GM12878 (cell line): ENCODE measurements around the gene SP1. TPM values are rescaled to one million over a fixed set of nuclear protein-coding genes. Genes with fewer than 3 reads are reported as not detected.

ENCODE experiments used
- ATAC-seq: fragments of 200-7000 bp; cut with Tn5 transposase; 3 replicates; pipeline ENCODE4 v1.9.1; 2020; ENCODE audit warnings: mild to moderate bottlenecking, moderate library complexity
- BruUV-seq: library from RNA; stranded (reverse); fragments of 400-500 nt; replicated peaks from 2 replicates; lab custom pipeline; 2021; lab: Mats Ljungman, UMichigan
- CTCF ChIA-PET: fragments of 300-600 bp; sonication (Branson Sonifier 250); formaldehyde crosslinking; extraction: SDS; loops from one replicate; lab custom pipeline; 2021; ENCODE audit warnings: inconsistent platforms; lab: Yijun Ruan, JAX
- POLR2A ChIA-PET: fragments of 350-600 bp; formaldehyde crosslinking; extraction: SDS; loops from one replicate; lab custom pipeline; 2021; ENCODE audit warnings: inconsistent platforms; lab: Charles Lee
- RAD21 ChIA-PET: fragments of 300-600 bp; sonication (Branson Sonifier 250); formaldehyde crosslinking; loops from one replicate; lab custom pipeline; 2023; ENCODE audit warnings: antibody characterized with exemption; ENCODE audit not compliant: unreplicated experiment; lab: Charles Lee
- SMC1A ChIA-PET: fragments of 300-600 bp; sonication (Branson Sonifier 250); formaldehyde crosslinking; loops from one replicate; lab custom pipeline; 2023; ENCODE audit not compliant: unreplicated experiment, uncharacterized antibody; lab: Charles Lee
- DNase-seq: peaks from one replicate; pipeline ENCODE4 v3.0.0-alpha.2; 2011; ENCODE audit warnings: low read depth, low spot score
- FAIRE-seq: peaks from 3 replicates; lab custom pipeline; 2011; peaks lifted over from hg19 to GRCh38; lab: Jason Lieb, UNC
- H2AFZ ChIP-seq: 2 replicates; pipeline ENCODE4 v1.6.0; 2011; ENCODE audit warnings: low read depth, low read length, control low read depth; ENCODE audit not compliant: control insufficient read depth
- H3K27ac ChIP-seq: 2 replicates; pipeline ENCODE4 v1.5.1; 2011; ENCODE audit warnings: control low read depth; ENCODE audit not compliant: control insufficient read depth, insufficient read depth
- H3K27me3 ChIP-seq, 2 experiments: replicated peaks in 1 of 2; 2 replicates each; pipeline versions ENCODE4 v1.6.0 to v1.6.1; 2011; ENCODE audit warnings: low read length in 1 of 2; ENCODE audit not compliant: control insufficient read depth in 2 of 2, insufficient read depth in 2 of 2
- H3K36me3 ChIP-seq, 2 experiments: 2 replicates each; pipeline ENCODE4 v1.5.1; 2011; ENCODE audit warnings: low read length in 1 of 2; ENCODE audit not compliant: control insufficient read depth in 2 of 2, insufficient read depth in 2 of 2
- H3K4me1 ChIP-seq: 2 replicates; pipeline ENCODE4 v1.6.1; 2011; ENCODE audit warnings: mild to moderate bottlenecking, low read length, moderate library complexity, mixed read lengths; ENCODE audit not compliant: control insufficient read depth, insufficient read depth
- H3K4me2 ChIP-seq: 2 replicates; pipeline ENCODE4 v1.6.0; 2011; ENCODE audit warnings: control low read depth; ENCODE audit not compliant: control insufficient read depth, insufficient read depth
- H3K4me3 ChIP-seq: fragments of 200-600 bp; sonication (generic); 2 replicates; pipeline ENCODE4 v1.5.1; 2016
- H3K79me2 ChIP-seq: 2 replicates; pipeline ENCODE4 v1.6.0; 2011; ENCODE audit warnings: low read length; ENCODE audit not compliant: control insufficient read depth, insufficient read depth
- H3K9ac ChIP-seq: 2 replicates; pipeline ENCODE4 v1.8.0; 2011; ENCODE audit warnings: low read length, control low read depth, mixed read lengths; ENCODE audit not compliant: control insufficient read depth, insufficient read depth
- H3K9me3 ChIP-seq: replicated peaks from 3 replicates; pipeline ENCODE4 v1.5.1; 2011; ENCODE audit warnings: mild to moderate bottlenecking, low read length; ENCODE audit not compliant: control insufficient read depth, insufficient read depth
- H4K20me1 ChIP-seq: 2 replicates; pipeline ENCODE4 v1.6.0; 2011; ENCODE audit not compliant: control insufficient read depth, insufficient read depth
- ASH2L ChIP-seq: fragments of 300-600, 200-600 bp; sonication (generic); IDR thresholded peaks from 2 replicates; pipeline ENCODE4 v1.6.1; 2017; ENCODE audit warnings: low read depth, mild to moderate bottlenecking, borderline replicate concordance
- EGR1 ChIP-seq, 2 experiments: IDR thresholded peaks; 1 replicate in 1 of 2; 2 replicates in 1 of 2; pipeline ENCODE4 v1.6.1; 2011 to 2012; ENCODE audit warnings: low read depth in 2 of 2, low read length in 2 of 2, borderline replicate concordance in 1 of 2, mild to moderate bottlenecking in 1 of 2, moderate library complexity in 1 of 2
- ESRRA ChIP-seq: IDR thresholded peaks from 2 replicates; pipeline ENCODE4 v1.6.1; 2012; ENCODE audit warnings: mild to moderate bottlenecking, low read length, improper control_type of control experiment
- FOXK2 ChIP-seq: fragments of 450-650 bp; IDR thresholded peaks from 2 replicates; pipeline ENCODE4 v1.6.1; 2017; ENCODE audit warnings: mild to moderate bottlenecking, moderate library complexity
- HDAC2 ChIP-seq: fragments of 200-600 bp; sonication (generic); IDR thresholded peaks from 2 replicates; pipeline ENCODE4 v1.6.1; 2017
- LARP7 ChIP-seq: fragments of 450-650 bp; IDR thresholded peaks from 2 replicates; pipeline ENCODE4 v1.6.1; 2017; ENCODE audit warnings: mild to moderate bottlenecking
- MTA2 ChIP-seq: fragments of 450-650 bp; IDR thresholded peaks from 2 replicates; pipeline ENCODE4 v1.6.1; 2016; ENCODE audit warnings: low read depth, mild to moderate bottlenecking, moderate library complexity
- NR2C1 ChIP-seq: fragments of 450-650 bp; IDR thresholded peaks from 2 replicates; pipeline ENCODE4 v1.6.1; 2017; ENCODE audit warnings: antibody characterized with exemption, mild to moderate bottlenecking, moderate library complexity
- NRF1 ChIP-seq: conservative IDR thresholded peaks from 2 replicates; pipeline ENCODE4 v1.6.1; 2011; ENCODE audit warnings: mild to moderate bottlenecking, low read depth, low read length, improper control_type of control experiment
- PAX8 ChIP-seq: fragments of 450-650 bp; IDR thresholded peaks from 2 replicates; pipeline ENCODE4 v1.6.1; 2017; ENCODE audit warnings: mild to moderate bottlenecking, moderate library complexity
- POU2F2 ChIP-seq: IDR thresholded peaks from 3 replicates; pipeline ENCODE4 v1.6.1; 2011; ENCODE audit warnings: low read depth, mild to moderate bottlenecking, low read length, borderline replicate concordance
- SMARCA5 ChIP-seq: fragments of 450-650 bp; IDR thresholded peaks from 2 replicates; pipeline ENCODE4 v1.6.1; 2017; ENCODE audit warnings: mild to moderate bottlenecking
- SPI1 ChIP-seq: IDR thresholded peaks from 2 replicates; pipeline ENCODE4 v1.6.1; 2011; ENCODE audit warnings: low read depth, mild to moderate bottlenecking, low read length, moderate library complexity, borderline replicate concordance; ENCODE audit not compliant: insufficient read depth
- SREBF1 ChIP-seq: IDR thresholded peaks from 2 replicates; pipeline ENCODE4 v1.6.1; 2012; ENCODE audit warnings: mild to moderate bottlenecking, low read length
- SUPT20H ChIP-seq: IDR thresholded peaks from 2 replicates; pipeline ENCODE4 v1.6.1; 2011; ENCODE audit warnings: low read depth, mild to moderate bottlenecking, low read length, moderate library complexity, borderline replicate concordance; ENCODE audit not compliant: control insufficient read depth
- WRNIP1 ChIP-seq: IDR thresholded peaks from 2 replicates; pipeline ENCODE4 v1.6.1; 2011; ENCODE audit warnings: low read depth, low read length, improper control_type of control experiment, borderline replicate concordance
- ZNF622 ChIP-seq: fragments of 450-650 bp; IDR thresholded peaks from 2 replicates; pipeline ENCODE4 v1.6.1; 2017; ENCODE audit warnings: mild to moderate bottlenecking, inconsistent platforms
- WGBS: methylation state at CpG from one replicate; pipeline ENCODE4 v1.1.6; 2016; ENCODE audit warnings: low lambda C conversion rate; ENCODE audit not compliant: insufficient replicate concordance, insufficient coverage; ENCODE audit errors: missing lambda C conversion rate; 5-methylcytosine and 5-hydroxymethylcytosine counted together
- in situ Hi-C: fragments of 300-500 bp; cut with MboI; formaldehyde crosslinking; loops from 9 replicates; pipeline ENCODE4 v1.14.3; 2018; ENCODE audit warnings: mixed read lengths
- intact Hi-C: fragments of 100-400 bp; cut with micrococcal nuclease; formaldehyde crosslinking; loops from one replicate; pipeline ENCODE4 v1.14.2; 2022; ENCODE audit not compliant: unreplicated experiment
- polyA plus RNA-seq, 11 experiments: library from polyadenylated mRNA; depleted of rRNA in 4 of 11; unstranded in 6 of 11; stranded (reverse) in 5 of 11; fragments of >200 nt; fragmentation: Nextera tagmentation in 4 of 11; fragmentation: Illumina TruSeq in 1 of 11; extraction: Ambion mirVana in 4 of 11; extraction: Trizol in 1 of 11; gene quantifications; 1 replicate in 1 of 11; 2 replicates in 10 of 11; pipeline versions ENCODE4 v1.2.1 to v1.2.3, GENCODE V29; 2011 to 2016; ENCODE audit warnings: inconsistent platforms in 2 of 11, missing spikeins in 2 of 11, low read depth in 1 of 11
- total RNA-seq, 4 experiments: library from RNA; depleted of rRNA in 3 of 4; stranded (reverse); fragments of >200 nt in 3 of 4; fragmentation: Illumina TruSeq in 1 of 4; extraction: Trizol in 1 of 4; gene quantifications; 2 replicates each; pipeline versions ENCODE4 v1.2.1 to v1.2.3, GENCODE V29; 2013 to 2021
- TF ChIP-seq, protein P1 (sequence below): fragments of 450-650 bp; IDR thresholded peaks from 2 replicates; pipeline ENCODE4 v1.6.1; 2018; ENCODE audit warnings: borderline replicate concordance, mild to moderate bottlenecking; ENCODE audit not compliant: partially characterized antibody

The SP1 gene
- total and polyA plus RNA-seq, 10 of the 15 experiments (the other 5 are each of a cell fraction or from before 2014, with no cell fraction given) = 3.3 to 52.0 (median 25.2) TPM

DNA sequence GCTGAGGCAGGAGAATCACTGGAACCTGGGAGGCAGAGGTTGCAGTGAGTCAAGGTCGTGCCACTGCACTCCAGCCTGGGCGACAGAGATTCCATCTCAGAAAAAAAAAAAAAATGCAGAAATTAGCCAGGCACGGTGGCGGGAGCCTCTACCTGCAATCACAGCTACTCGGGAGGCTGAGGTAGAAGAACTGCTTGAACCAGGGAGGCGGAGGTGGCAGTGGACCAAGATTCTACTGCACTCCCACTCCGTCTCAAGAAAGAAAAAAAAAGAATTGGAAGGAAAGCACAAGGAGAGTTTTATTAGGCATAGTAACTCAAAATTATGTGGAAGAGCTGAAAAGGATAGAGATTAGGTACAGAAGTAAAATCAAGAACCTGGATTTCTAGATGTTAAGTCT, 22.9 kb downstream of the SP1 start (continued):
- no peak for TF ChIP-seq SPI1
- no peak for TF ChIP-seq SMARCA5

DNA sequence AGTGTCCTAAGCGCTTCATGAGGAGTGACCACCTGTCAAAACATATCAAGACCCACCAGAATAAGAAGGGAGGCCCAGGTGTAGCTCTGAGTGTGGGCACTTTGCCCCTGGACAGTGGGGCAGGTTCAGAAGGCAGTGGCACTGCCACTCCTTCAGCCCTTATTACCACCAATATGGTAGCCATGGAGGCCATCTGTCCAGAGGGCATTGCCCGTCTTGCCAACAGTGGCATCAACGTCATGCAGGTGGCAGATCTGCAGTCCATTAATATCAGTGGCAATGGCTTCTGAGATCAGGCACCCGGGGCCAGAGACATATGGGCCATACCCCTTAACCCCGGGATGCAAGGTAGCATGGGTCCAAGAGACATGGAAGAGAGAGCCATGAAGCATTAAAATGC, 31.0 kb downstream of the SP1 start:
- no TSS peak for BruUV-seq
- peaks cover 13 to 25% of the 10 kb centered on the region in 2 experiments for H3K36me3 ChIP-seq
- H3K9ac ChIP-seq = no peak overlapping the region
- ChIA-PET POLR2A (no interaction called here), RAD21 (interaction anchor here (1.3 kb wide), 1 partner anchor 31 kb away, joined by 4 read pairs; the partner anchor contains the start of gene SP1), SMC1A (interaction anchor here (2.1 kb wide), 1 partner anchor 58 kb away, joined by 13 read pairs; no protein-coding TSS in a partner anchor), CTCF (interaction anchor here (0.7 to 2.4 kb wide), 4 partner anchors 10 to 59 kb away, joined by 3 to 12 read pairs (median 6); no protein-coding TSS in a partner anchor)
- no peak for DNase-seq
- no peak overlapping the region for H3K4me3 ChIP-seq
- TF ChIP-seq ESRRA (no peak), SMARCA5 (no peak), HDAC2 (no peak), NRF1 (no peak), PAX8 (no peak), LARP7 (no peak), ASH2L (no peak), POU2F2 (no peak), ZNF622 (no peak), WRNIP1 (no peak), FOXK2 (no peak), MTA2 (no peak), EGR1 (IDR thresholded peaks at IDR 0.05; ENCODE audit: borderline replicate concordance in 1 of 2, low read depth in 2 of 2, low read length in 2 of 2) (no peak), SREBF1 (no peak), SUPT20H (no peak), NR2C1 (no peak)
- TF ChIP-seq, protein P1, sequence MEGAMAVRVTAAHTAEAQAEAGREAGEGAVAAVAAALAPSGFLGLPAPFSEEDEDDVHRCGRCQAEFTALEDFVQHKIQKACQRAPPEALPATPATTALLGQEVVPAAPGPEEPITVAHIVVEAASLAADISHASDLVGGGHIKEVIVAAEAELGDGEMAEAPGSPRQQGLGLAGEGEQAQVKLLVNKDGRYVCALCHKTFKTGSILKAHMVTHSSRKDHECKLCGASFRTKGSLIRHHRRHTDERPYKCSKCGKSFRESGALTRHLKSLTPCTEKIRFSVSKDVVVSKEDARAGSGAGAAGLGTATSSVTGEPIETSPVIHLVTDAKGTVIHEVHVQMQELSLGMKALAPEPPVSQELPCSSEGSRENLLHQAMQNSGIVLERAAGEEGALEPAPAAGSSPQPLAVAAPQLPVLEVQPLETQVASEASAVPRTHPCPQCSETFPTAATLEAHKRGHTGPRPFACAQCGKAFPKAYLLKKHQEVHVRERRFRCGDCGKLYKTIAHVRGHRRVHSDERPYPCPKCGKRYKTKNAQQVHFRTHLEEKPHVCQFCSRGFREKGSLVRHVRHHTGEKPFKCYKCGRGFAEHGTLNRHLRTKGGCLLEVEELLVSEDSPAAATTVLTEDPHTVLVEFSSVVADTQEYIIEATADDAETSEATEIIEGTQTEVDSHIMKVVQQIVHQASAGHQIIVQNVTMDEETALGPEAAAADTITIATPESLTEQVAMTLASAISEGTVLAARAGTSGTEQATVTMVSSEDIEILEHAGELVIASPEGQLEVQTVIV = no peak
- intact Hi-C loops = no loop called here
- no peak for ATAC-seq
- H2AFZ ChIP-seq = no peak overlapping the region
- no peak overlapping the region for H3K4me2 ChIP-seq
- no peaks in the 10 kb centered on the region for H3K27me3 ChIP-seq
- H3K9me3 ChIP-seq = no peaks in the 10 kb centered on the region
- in situ Hi-C loops = no loop called here
- H4K20me1 ChIP-seq = no peaks in the 10 kb centered on the region
- H3K4me1 ChIP-seq = peaks cover 5% of the 10 kb centered on the region; the same call in 1 of the 2 replicates
- FAIRE-seq = no peak
- no peaks in the 10 kb centered on the region for H3K79me2 ChIP-seq
- WGBS = 100% methylated on average over 5 of the region's 5 CpGs
- H3K27ac ChIP-seq = no peak overlapping the region
